ENCODE measurements around the gene SIX2. TPM values are rescaled to one million over a fixed set of nuclear protein-coding genes. Genes with fewer than 3 reads are reported as not detected.

SIX2 gene
- total RNA-seq, 1 donor, result 0.10 TPM

DNA sequence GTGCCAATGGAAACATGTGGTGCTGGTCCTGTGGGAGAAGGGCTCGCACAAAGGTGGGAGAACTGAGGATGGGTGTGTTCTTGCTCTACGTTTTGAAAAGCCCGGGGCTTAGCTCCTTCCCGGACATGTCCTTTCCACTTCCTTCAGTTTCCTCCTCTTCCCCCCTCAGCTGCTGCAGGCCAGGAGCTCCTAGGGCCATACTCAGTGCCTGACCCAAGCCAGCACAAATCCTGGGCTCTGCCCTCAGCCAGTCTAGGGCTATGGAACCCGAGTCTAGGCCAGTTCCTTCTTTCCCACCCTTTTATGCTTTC is 1.4 kb upstream of the SIX2 start:
- H3K9me3 ChIP-seq (ENCODE audit: low read depth, low read length), result no peaks in the 10 kb centered on the region
- peaks cover 32% of the 10 kb centered on the region for H3K4me1 ChIP-seq (ENCODE audit: insufficient read depth, low read length)
- peaks cover 94% of the 10 kb centered on the region for H3K27me3 ChIP-seq (ENCODE audit: insufficient read depth, low read length)
- no peak overlapping the region for H3K4me3 ChIP-seq (ENCODE audit: low read length)

DNA sequence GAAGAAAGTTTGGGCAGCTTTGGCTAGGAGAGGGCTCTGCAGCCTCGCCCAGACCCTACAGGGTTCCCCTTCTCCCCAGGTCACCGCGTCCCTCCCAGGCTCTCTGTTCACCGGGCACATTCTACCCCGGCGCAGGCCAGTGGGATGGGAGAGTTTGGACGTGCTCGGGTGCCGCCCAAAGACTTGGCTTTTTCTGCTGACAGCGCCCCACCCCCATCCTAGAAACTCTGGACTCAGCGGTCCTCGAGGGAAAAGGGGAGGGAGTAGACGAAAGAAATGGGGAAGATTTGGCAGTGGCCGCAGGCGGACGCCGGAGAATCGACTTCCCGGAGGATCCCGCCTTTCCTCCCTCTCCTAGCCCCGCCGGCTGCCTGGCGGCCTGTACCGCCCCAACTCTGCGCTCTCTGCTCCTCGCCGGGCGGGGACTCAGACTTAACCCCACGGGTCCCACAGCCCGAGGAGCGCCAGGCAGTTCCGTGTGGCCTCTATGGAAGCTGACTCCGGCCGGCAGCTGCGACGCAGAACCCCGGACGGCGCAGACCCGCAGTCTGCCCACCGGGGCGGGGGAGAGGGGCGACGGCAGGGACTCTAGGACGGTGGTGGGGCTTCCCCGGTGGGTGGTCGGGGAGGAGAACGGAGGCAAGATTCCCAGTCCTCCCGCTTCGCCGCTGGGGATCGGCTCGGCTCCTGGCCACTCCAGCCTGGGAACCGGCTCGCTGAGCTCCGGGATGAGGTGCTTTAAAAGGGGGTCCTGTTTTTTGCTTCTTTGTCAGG is 863 bp upstream of the SIX2 start:
- peaks cover 94% of the 10 kb centered on the region for H3K27me3 ChIP-seq (ENCODE audit: insufficient read depth, low read length)
- no peak overlapping the region for H3K4me3 ChIP-seq (ENCODE audit: low read length)
- H3K9me3 ChIP-seq (ENCODE audit: low read depth, low read length), result no peaks in the 10 kb centered on the region
- peaks cover 32% of the 10 kb centered on the region for H3K4me1 ChIP-seq (ENCODE audit: insufficient read depth, low read length)

DNA sequence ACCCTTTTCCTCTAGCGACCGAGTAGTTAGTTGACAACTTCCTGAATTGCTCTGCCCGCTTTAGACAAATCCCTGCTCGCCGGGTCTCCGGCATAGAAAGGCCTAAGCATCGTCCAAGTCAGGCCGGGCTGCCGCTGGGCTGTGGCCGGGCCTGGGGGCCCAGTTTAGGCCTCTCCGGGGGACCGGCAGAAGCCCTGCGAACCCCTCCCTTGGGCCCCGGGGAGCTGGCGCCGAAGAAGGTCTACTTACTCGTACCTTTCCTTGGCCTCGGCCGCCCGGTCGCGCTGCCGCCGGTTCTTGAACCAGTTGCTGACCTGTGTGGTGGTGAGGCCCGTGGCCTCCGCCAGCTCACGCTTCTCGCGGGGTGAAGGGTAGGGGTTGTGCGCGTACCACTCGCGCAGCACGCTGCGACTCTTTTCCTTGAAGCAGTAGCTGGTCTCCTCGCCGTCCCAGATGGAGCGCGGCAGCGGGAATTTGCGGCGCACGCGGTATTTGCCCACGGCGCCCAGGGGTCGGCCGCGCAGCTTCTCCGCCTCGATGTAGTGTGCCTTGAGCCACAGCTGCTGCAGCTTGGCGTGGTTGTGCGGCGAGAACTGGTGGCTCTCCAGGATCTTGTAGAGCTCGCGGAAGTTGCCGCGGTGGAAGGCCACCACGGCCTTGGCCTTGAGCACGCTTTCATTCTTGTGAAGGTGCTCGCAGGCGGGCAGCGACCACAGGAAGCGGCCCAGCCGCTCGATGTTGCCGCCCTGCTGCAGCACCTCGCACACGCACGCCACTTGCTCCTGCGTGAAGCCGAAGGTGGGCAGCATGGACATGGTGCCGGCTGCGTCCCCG is 739 bp downstream of the SIX2 start:
- H3K9me3 ChIP-seq (ENCODE audit: low read depth, low read length), result no peaks in the 10 kb centered on the region
- H3K27me3 ChIP-seq (ENCODE audit: insufficient read depth, low read length), result peaks cover 95% of the 10 kb centered on the region
- H3K4me1 ChIP-seq (ENCODE audit: insufficient read depth, low read length), result peaks cover 25% of the 10 kb centered on the region
- H3K4me3 ChIP-seq (ENCODE audit: low read length), result no peak overlapping the region

DNA sequence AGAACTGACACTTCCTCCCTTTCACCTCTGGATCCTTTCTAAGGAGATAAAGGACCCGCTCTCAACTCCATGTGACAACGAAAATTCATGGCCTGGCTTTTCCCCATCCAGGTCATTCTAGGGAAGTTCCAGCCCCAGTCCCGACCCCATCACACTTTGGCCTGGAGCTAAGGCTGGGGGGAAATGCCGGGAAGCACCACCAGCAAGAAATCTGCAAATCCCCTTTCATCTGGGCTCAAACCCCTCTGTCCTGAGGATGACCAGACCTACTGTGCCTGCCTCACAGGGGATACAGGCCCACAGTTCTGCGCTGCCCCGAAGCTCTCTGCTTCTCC is 1.3 kb downstream of the SIX2 start:
- Histone ChIP-seq H3K9me3 (ENCODE audit: low read depth, low read length) (no peaks in the 10 kb centered on the region), H3K4me3 (ENCODE audit: low read length) (no peak overlapping the region), H3K27me3 (ENCODE audit: insufficient read depth, low read length) (peaks cover 95% of the 10 kb centered on the region), H3K4me1 (ENCODE audit: insufficient read depth, low read length) (peaks cover 25% of the 10 kb centered on the region)

DNA sequence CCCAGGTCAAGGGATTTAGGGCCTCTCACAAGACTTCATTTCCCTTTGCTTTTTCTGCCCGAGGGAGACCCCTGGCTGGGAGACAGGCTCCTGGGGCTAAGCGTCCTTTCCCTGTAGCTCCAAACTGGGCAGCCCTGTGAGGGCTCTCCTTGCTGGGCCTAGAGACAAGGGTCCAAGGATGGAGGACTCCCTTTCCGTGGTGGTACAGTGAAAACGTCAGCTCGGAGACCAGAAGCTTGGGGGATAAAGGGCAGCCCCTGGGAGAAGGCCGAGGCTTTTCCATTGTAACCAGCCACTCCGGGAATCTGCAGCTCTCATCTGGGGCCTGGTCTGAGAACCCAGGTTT is 2.3 kb downstream of the SIX2 start:
- peaks cover 26% of the 10 kb centered on the region for H3K4me1 ChIP-seq (ENCODE audit: insufficient read depth, low read length)
- H3K4me3 ChIP-seq (ENCODE audit: low read length), result no peak overlapping the region
- H3K27me3 ChIP-seq (ENCODE audit: insufficient read depth, low read length), result peaks cover 95% of the 10 kb centered on the region
- H3K9me3 ChIP-seq (ENCODE audit: low read depth, low read length), result no peaks in the 10 kb centered on the region

DNA sequence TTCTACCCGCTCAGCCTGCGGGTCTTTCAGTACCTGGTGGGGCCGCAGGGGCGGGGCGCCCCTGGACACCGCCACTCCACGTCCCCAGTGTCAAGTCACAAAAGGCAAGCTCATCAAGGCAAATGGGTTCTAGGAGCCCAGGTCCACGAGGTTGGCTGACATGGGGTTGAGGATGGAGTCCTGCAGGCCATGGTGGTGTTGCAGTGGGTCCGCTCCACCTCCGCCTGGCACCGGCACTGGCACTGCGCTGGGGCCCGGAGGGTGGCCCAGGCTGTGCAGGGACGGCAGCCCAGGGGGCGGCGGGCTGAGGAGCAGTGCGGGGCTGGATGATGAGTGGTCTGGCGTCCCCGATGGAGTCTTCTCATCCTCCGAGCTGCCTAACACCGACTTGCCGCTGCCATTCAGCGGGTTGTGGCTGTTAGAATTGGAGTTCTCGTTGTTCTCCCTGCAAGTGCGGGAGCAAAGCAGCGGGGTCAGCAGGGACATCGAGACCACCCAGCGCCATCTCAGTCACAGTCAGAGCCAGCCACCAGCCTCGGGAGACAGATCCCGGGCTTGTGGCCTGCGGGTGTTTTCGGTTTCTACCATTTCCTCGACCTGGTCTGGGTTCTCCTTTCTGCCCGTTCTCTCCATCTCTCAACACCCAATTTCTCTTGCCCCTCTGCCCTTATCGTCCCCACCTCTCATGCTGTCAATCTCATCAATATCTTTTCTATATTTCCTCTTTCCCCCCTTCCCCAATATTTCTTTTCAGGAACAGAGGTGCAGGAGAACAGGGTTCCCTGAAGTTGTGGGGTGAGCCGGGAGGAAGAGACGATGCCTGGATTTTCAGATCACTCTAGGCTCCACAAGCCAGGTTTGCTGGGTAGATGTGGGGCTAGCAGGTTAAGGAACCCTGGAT is 3.0 kb downstream of the SIX2 start:
- Histone ChIP-seq H3K4me1 (ENCODE audit: insufficient read depth, low read length) (peaks cover 32% of the 10 kb centered on the region), H3K27me3 (ENCODE audit: insufficient read depth, low read length) (peaks cover 95% of the 10 kb centered on the region), H3K9me3 (ENCODE audit: low read depth, low read length) (no peaks in the 10 kb centered on the region), H3K4me3 (ENCODE audit: low read length) (no peak overlapping the region)

DNA sequence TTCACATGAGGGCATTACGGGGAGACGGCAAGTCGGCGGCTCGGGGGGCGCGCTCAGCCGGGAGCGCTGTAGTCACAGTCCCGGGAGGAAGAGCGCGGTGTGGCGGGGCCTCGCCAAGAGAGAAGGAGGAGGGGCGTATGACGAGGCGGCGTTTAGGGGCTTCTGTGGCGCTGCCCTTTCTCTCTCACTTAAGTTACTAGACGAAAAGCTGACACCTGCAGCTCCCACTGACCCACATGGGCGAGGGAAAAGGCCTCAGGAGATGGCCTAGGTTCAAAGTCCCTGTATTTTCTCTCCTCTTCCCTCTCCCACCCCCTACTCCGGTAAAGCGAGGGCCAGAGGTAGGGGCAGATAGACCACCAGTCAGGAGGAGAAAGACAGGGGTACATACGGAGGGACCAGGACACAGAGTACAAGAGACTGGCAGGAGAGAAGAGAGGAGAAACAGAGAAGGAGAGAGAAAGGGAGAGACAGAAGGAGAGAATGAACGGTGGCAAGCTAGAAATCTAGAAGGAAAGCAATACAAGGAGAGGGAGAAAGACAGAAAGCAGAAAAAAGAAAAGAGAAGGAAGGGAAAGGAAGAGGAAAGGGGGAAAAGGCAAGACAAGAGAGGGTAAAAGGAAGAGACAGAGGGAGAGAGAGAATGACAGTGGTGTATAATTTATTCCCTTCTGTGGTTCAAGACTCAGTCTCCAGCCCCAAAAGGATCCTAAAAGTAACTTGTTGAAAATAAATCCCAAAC is 3.8 kb downstream of the SIX2 start:
- no peaks in the 10 kb centered on the region for H3K9me3 ChIP-seq (ENCODE audit: low read depth, low read length)
- H3K4me3 ChIP-seq (ENCODE audit: low read length), result no peak overlapping the region
- peaks cover 95% of the 10 kb centered on the region for H3K27me3 ChIP-seq (ENCODE audit: insufficient read depth, low read length)
- H3K4me1 ChIP-seq (ENCODE audit: insufficient read depth, low read length), result peaks cover 39% of the 10 kb centered on the region

DNA sequence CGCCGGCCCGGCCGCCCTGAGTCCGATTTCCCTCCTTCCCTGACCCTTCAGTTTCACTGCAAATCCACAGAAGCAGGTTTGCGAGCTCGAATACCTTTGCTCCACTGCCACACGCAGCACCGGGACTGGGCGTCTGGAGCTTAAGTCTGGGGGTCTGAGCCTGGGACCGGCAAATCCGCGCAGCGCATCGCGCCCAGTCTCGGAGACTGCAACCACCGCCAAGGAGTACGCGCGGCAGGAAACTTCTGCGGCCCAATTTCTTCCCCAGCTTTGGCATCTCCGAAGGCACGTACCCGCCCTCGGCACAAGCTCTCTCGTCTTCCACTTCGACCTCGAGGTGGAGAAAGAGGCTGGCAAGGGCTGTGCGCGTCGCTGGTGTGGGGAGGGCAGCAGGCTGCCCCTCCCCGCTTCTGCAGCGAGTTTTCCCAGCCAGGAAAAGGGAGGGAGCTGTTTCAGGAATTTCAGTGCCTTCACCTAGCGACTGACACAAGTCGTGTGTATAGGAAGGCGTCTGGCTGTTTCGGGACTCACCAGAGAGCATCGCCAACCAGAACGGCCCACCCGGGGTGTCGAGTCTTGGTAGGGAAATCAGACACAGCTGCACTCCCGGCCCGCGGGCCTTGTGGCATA is 4.6 kb downstream of the SIX2 start:
- Histone ChIP-seq H3K4me3 (ENCODE audit: low read length) (no peak overlapping the region), H3K27me3 (ENCODE audit: insufficient read depth, low read length) (peaks cover 95% of the 10 kb centered on the region)

GRCh38 chr2:45003579-45004551 is 5.4 kb downstream of the SIX2 start:
- H3K4me3 ChIP-seq (ENCODE audit: low read length), result no peak overlapping the region
- H3K27me3 ChIP-seq (ENCODE audit: insufficient read depth, low read length), result peaks cover 100% of the 10 kb centered on the region
- no peaks in the 10 kb centered on the region for H3K9me3 ChIP-seq (ENCODE audit: low read depth, low read length)
- peaks cover 28% of the 10 kb centered on the region for H3K4me1 ChIP-seq (ENCODE audit: insufficient read depth, low read length)

More for the DNA sequence above, 4.6 kb downstream of the SIX2 start:
- Histone ChIP-seq H3K9me3 (ENCODE audit: low read depth, low read length) (no peaks in the 10 kb centered on the region), H3K4me1 (ENCODE audit: insufficient read depth, low read length) (peaks cover 32% of the 10 kb centered on the region)

DNA sequence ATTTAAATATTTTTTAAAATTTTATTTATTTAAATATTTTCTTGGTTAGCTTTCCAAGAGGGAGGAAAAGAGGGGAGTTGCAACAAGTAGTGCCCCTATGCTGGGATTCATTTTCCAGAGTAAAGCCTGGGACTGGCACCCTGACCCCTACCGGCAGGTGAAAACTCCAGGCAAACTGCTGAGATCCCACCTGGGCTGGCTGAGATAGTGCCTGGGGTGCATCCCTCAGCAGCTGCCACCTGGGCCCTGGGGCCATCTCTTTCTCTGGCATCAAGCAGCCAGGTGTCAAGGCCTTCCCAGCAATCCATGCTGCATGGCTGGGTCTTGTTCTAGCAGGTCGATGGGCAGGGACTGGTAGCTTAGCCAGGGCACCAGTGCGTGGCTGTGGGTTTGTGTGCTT is 6.6 kb downstream of the SIX2 start:
- H3K9me3 ChIP-seq (ENCODE audit: low read depth, low read length), result no peaks in the 10 kb centered on the region
- no peak overlapping the region for H3K4me3 ChIP-seq (ENCODE audit: low read length)
- H3K27me3 ChIP-seq (ENCODE audit: insufficient read depth, low read length), result peaks cover 99% of the 10 kb centered on the region
- H3K4me1 ChIP-seq (ENCODE audit: insufficient read depth, low read length), result peaks cover 18% of the 10 kb centered on the region

GRCh38 chr2:45001869-45002385 is 7.3 kb downstream of the SIX2 start:
- peaks cover 18% of the 10 kb centered on the region for H3K4me1 ChIP-seq (ENCODE audit: insufficient read depth, low read length)
- H3K27me3 ChIP-seq (ENCODE audit: insufficient read depth, low read length), result peaks cover 97% of the 10 kb centered on the region
- H3K4me3 ChIP-seq (ENCODE audit: low read length), result no peak overlapping the region
- H3K9me3 ChIP-seq (ENCODE audit: low read depth, low read length), result no peaks in the 10 kb centered on the region

GRCh38 chr2:45000921-45001868 is 8.1 kb downstream of the SIX2 start:
- H3K27me3 ChIP-seq (ENCODE audit: insufficient read depth, low read length), result peaks cover 94% of the 10 kb centered on the region
- peaks cover 14% of the 10 kb centered on the region for H3K4me1 ChIP-seq (ENCODE audit: insufficient read depth, low read length)
- H3K4me3 ChIP-seq (ENCODE audit: low read length), result no peak overlapping the region
- H3K9me3 ChIP-seq (ENCODE audit: low read depth, low read length), result no peaks in the 10 kb centered on the region

Measured in mononuclear cell (primary cell).